K562 (cell line): ENCODE data around the gene KCNA2. TPM values are rescaled to one million over a fixed set of nuclear protein-coding genes. Genes with fewer than 3 reads are reported as not detected.

Experiments used
- ATAC-seq: fragments of 200-7000 bp; cut with Tn5 transposase; 3 replicates; pipeline ENCODE4 v1.9.1; 2020; ENCODE audit warnings: moderate library complexity
- BruUV-seq: library from RNA; stranded (reverse); fragments of 400-500 nt; replicated peaks from 2 replicates; lab custom pipeline; 2021; lab: Mats Ljungman, UMichigan
- CTCF ChIA-PET: fragments of 300-600 bp; formaldehyde crosslinking; extraction: SDS; loops from one replicate; lab custom pipeline; 2021; ENCODE audit warnings: low intra/inter-chr PET ratio; lab: Yijun Ruan, JAX
- POLR2A ChIA-PET: fragments of 300-600, 350-650 bp; sonication (Branson Sonifier 250); formaldehyde crosslinking; extraction: SDS; loops from one replicate; lab custom pipeline; 2021; ENCODE audit warnings: antibody characterized with exemption, inconsistent platforms; lab: Yijun Ruan, JAX
- DNase-seq, 4 experiments: peaks; one replicate each; pipeline versions ENCODE4 v3.0.0 to v3.0.0-alpha.2; 2011 to 2018; ENCODE audit warnings: low spot score in 3 of 4, mixed read lengths in 3 of 4; ENCODE audit errors: extremely low read depth in 1 of 4
- FAIRE-seq: peaks from 2 replicates; lab custom pipeline; 2011; peaks lifted over from hg19 to GRCh38; lab: Jason Lieb, UNC
- H2AFZ ChIP-seq: 2 replicates; pipeline ENCODE4 v1.6.0; 2011; ENCODE audit warnings: low read depth, low read length, control low read depth, inconsistent platforms
- H3K27ac ChIP-seq: fragments of 200-600 bp; 3 replicates; pipeline ENCODE4 v1.8.0; 2011; ENCODE audit warnings: low read depth, mild to moderate bottlenecking, control low read depth, inconsistent platforms, low read length, moderate library complexity, mixed read lengths; ENCODE audit errors: extremely low read depth
- H3K27me3 ChIP-seq, 2 experiments: fragments of 300-600 bp in 1 of 2; 2 replicates in 1 of 2; 3 replicates in 1 of 2; pipeline versions ENCODE4 v1.6.0 to v1.8.0; 2011; ENCODE audit warnings: inconsistent platforms in 2 of 2, low read length in 2 of 2, mild to moderate bottlenecking in 1 of 2, mixed read lengths in 1 of 2, moderate library complexity in 1 of 2; ENCODE audit not compliant: control insufficient read depth in 2 of 2, insufficient read depth in 2 of 2
- H3K36me3 ChIP-seq: fragments of 300-600 bp; 3 replicates; pipeline ENCODE4 v1.8.0; 2011; ENCODE audit warnings: mild to moderate bottlenecking, low read length, inconsistent platforms; ENCODE audit not compliant: control insufficient read depth, insufficient read depth
- H3K4me1 ChIP-seq, 2 experiments: fragments of 200-600 bp in 1 of 2; replicated peaks in 1 of 2; 2 replicates in 1 of 2; 3 replicates in 1 of 2; pipeline versions ENCODE4 v1.5.1 to v1.8.0; 2011; ENCODE audit warnings: inconsistent platforms in 2 of 2, low read length in 2 of 2, mild to moderate bottlenecking in 1 of 2, mixed read lengths in 1 of 2, moderate library complexity in 1 of 2; ENCODE audit not compliant: control insufficient read depth in 2 of 2, insufficient read depth in 2 of 2
- H3K4me2 ChIP-seq: 2 replicates; pipeline ENCODE4 v1.6.1; 2011; ENCODE audit warnings: low read length, control low read depth, inconsistent platforms, mixed read lengths; ENCODE audit not compliant: insufficient read depth
- H3K4me3 ChIP-seq: fragments of 200-600 bp; sonication (generic), shearing (Covaris generic); 2 replicates; pipeline ENCODE4 v1.5.1; 2016; ENCODE audit warnings: control low read depth, inconsistent platforms
- H3K79me2 ChIP-seq: fragments of 200-600 bp; 3 replicates; pipeline ENCODE4 v1.8.0; 2011; ENCODE audit warnings: low read length, inconsistent platforms; ENCODE audit not compliant: control insufficient read depth, insufficient read depth
- H3K9ac ChIP-seq, 2 experiments: 2 replicates each; pipeline versions ENCODE4 v1.6.0 to v1.6.1; 2011; ENCODE audit warnings: low read depth in 2 of 2, low read length in 2 of 2, control low read depth in 1 of 2, inconsistent platforms in 1 of 2, mild to moderate bottlenecking in 1 of 2, mixed read lengths in 1 of 2; ENCODE audit not compliant: insufficient read depth in 1 of 2
- H3K9me1 ChIP-seq: one replicate; pipeline ENCODE4 v1.6.0; 2011; ENCODE audit warnings: inconsistent platforms, mild to moderate bottlenecking, low read length, moderate library complexity; ENCODE audit not compliant: control insufficient read depth, insufficient read depth
- H3K9me3 ChIP-seq: replicated peaks from 2 replicates; pipeline ENCODE4 v1.5.1; 2011; ENCODE audit warnings: low read depth, low read length, inconsistent platforms; ENCODE audit not compliant: control insufficient read depth, insufficient read depth
- H4K20me1 ChIP-seq: replicated peaks from 2 replicates; pipeline ENCODE4 v1.6.1; 2011; ENCODE audit warnings: low read length, inconsistent platforms, mixed read lengths; ENCODE audit not compliant: control insufficient read depth, insufficient read depth
- KAT2B ChIP-seq: IDR thresholded peaks from one replicate; pipeline ENCODE4 v1.6.1; 2012; ENCODE audit warnings: low read depth, mild to moderate bottlenecking, control low read depth, inconsistent platforms, low read length, moderate library complexity
- RFX1 ChIP-seq: fragments of 450-650 bp; IDR thresholded peaks from 2 replicates; pipeline ENCODE4 v1.6.1; 2016; ENCODE audit warnings: mild to moderate bottlenecking, moderate library complexity
- RUNX1 ChIP-seq: sonication (generic); IDR thresholded peaks from 2 replicates; pipeline ENCODE4 v1.6.1; 2016; ENCODE audit warnings: antibody characterized with exemption, low read depth
- SPI1 ChIP-seq: IDR thresholded peaks from 2 replicates; pipeline ENCODE4 v1.6.1; 2011; ENCODE audit warnings: low read depth, low read length, control low read depth, borderline replicate concordance
- SRSF7 ChIP-seq: fragments of 200-400 bp; formaldehyde crosslinking; optimal IDR thresholded peaks from 2 replicates; pipeline ENCODE3; 2017; ENCODE audit warnings: mild to moderate bottlenecking, low read depth, low read length
- THRAP3 ChIP-seq: fragments of 450-650 bp; IDR thresholded peaks from 2 replicates; pipeline ENCODE4 v1.6.1; 2016; ENCODE audit warnings: mild to moderate bottlenecking, inconsistent platforms, borderline replicate concordance
- WHSC1 ChIP-seq: IDR thresholded peaks from one replicate; pipeline ENCODE4 v1.6.1; 2012; ENCODE audit warnings: low read length, control low read depth, inconsistent platforms
- ZNF239 ChIP-seq: fragments of 250-450 bp; sonication (Bioruptor Pico); IDR thresholded peaks from 2 replicates; pipeline ENCODE4 v1.4.0; 2020; ENCODE audit warnings: mild to moderate bottlenecking
- WGBS: fragments of 100-300 bp; shearing (Covaris generic); methylation state at CpG from one replicate; pipeline ENCODE4 v1.1.6; 2016; ENCODE audit warnings: low coverage, mixed read lengths; ENCODE audit not compliant: insufficient coverage; ENCODE audit errors: missing lambda C conversion rate; 5-methylcytosine and 5-hydroxymethylcytosine counted together
- in situ Hi-C: fragments of 300-500 bp; cut with MboI; formaldehyde crosslinking; loops from 4 replicates; pipeline ENCODE4 v1.15.0; 2018; ENCODE audit warnings: inconsistent platforms, mixed read lengths
- intact Hi-C: fragments of 100-400 bp; cut with micrococcal nuclease; formaldehyde crosslinking; loops from 2 replicates; pipeline ENCODE4 v1.14.2; 2022
- polyA plus RNA-seq, 8 experiments: library from polyadenylated mRNA; depleted of rRNA in 4 of 8; stranded (reverse) in 5 of 8; unstranded in 3 of 8; fragments of >200 nt; fragmentation: Nextera tagmentation in 2 of 8; fragmentation: Illumina TruSeq in 1 of 8; extraction: Ambion mirVana in 2 of 8; extraction: Trizol in 1 of 8; gene quantifications; 2 replicates each; pipeline versions ENCODE4 v1.2.1 to v1.2.3, GENCODE V29; 2011 to 2014; ENCODE audit warnings: inconsistent platforms in 1 of 8, missing spikeins in 1 of 8
- total RNA-seq, 7 experiments: library from RNA; depleted of rRNA in 6 of 7; stranded (reverse); fragments of >200 nt in 6 of 7; fragmentation: Illumina TruSeq in 2 of 7; extraction: Trizol in 2 of 7; gene quantifications; 2 replicates each; pipeline versions ENCODE4 v1.2.1 to v1.2.3, GENCODE V29; 2011 to 2021; ENCODE audit warnings: low replicate concordance in 1 of 7
- TF ChIP-seq, protein P1 (sequence below), 2 experiments: fragments of 450-650 bp; formaldehyde crosslinking in 1 of 2; IDR thresholded peaks; 2 replicates each; pipeline versions ENCODE4 v1.4.0 to v1.6.1; 2014 to 2020; ENCODE audit warnings: mild to moderate bottlenecking in 2 of 2, borderline replicate concordance in 1 of 2, low read depth in 1 of 2
- TF ChIP-seq, protein P2 (sequence below): IDR thresholded peaks from 3 replicates; pipeline ENCODE4 v1.6.1; 2011; ENCODE audit warnings: borderline replicate concordance, mild to moderate bottlenecking; ENCODE audit not compliant: insufficient read length, insufficient read depth
- TF ChIP-seq, protein P3 (sequence below), 3 experiments: IDR thresholded peaks in 2 of 3; conservative IDR thresholded peaks in 1 of 3; 2 replicates each; pipeline ENCODE4 v1.5.1; 2011 to 2012; ENCODE audit warnings: low read length in 3 of 3, mild to moderate bottlenecking in 3 of 3, control low read depth in 2 of 3, improper control_type of control experiment in 1 of 3, inconsistent platforms in 1 of 3, low read depth in 1 of 3, mixed read lengths in 1 of 3, moderate library complexity in 1 of 3; ENCODE audit not compliant: insufficient read depth in 2 of 3

Gene KCNA2
- total and polyA plus RNA-seq, 9 of the 15 experiments (the other 6 are each of a cell fraction or from before 2014, with no cell fraction given), result not detected

DNA sequence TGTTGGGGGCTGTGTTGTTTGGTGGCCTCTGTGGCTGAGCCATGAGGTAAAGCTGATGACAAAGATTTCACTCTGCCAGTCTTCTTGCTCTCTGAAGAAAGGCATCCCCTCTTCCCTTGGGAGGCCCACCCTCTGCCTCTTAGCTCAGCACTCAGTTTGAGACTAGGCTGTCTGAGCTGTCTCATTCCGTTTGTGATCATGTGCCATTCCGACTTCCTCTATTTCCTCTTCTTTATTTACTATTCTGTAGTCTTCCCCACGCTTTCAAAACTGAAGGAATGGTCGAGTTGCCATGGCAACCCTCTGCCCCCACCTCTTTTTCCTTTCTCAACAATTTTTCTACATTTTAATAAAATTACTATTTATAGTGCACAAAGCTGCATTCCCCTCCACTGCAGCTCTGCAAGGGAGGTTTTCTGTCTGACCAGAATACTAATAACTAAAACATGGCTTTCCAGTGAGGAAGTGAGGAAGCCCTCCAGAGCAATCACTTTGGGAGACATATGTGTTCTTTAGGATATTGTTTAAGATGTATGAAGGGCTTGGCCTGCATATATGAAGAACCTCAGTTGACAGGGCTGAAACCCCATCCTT lies 37.8 kb upstream of the KCNA2 start:
- ATAC-seq (no peak), DNase-seq (no peak), FAIRE-seq (no peak)
- no TSS peak for BruUV-seq
- ChIA-PET POLR2A (interaction anchor here (1.2 kb wide), 1 partner anchor 14 kb away, joined by 3 read pairs; no protein-coding TSS in a partner anchor), CTCF (no interaction called here)
- Histone ChIP-seq H3K9ac (no peak overlapping the region), H4K20me1 (no peaks in the 10 kb centered on the region), H3K4me1 (no peaks in the 10 kb centered on the region), H3K4me2 (no peak overlapping the region), H3K27ac (no peak overlapping the region), H3K9me3 (no peaks in the 10 kb centered on the region), H2AFZ (no peak overlapping the region), H3K79me2 (no peaks in the 10 kb centered on the region), H3K4me3 (no peak overlapping the region), H3K9me1 (no peaks in the 10 kb centered on the region), H3K36me3 (no peaks in the 10 kb centered on the region), H3K27me3 (peaks cover 3 to 5% of the 10 kb centered on the region in 2 experiments; a peak in 4 of 5 replicates)
- WGBS, result 0% methylated on average over 4 of the region's 4 CpGs
- in situ Hi-C loops, result no loop called here
- intact Hi-C loops, result no loop called here
- TF ChIP-seq WHSC1 (no peak), RUNX1 (no peak), ZNF239 (CRISPR knock-in tag) (no peak), THRAP3 (no peak), RFX1 (peak; percentile 81), SRSF7 (no peak), KAT2B (no peak), SPI1 (peak; percentile 56; the same call in 1 of the 2 replicates)
- TF ChIP-seq, protein P1, sequence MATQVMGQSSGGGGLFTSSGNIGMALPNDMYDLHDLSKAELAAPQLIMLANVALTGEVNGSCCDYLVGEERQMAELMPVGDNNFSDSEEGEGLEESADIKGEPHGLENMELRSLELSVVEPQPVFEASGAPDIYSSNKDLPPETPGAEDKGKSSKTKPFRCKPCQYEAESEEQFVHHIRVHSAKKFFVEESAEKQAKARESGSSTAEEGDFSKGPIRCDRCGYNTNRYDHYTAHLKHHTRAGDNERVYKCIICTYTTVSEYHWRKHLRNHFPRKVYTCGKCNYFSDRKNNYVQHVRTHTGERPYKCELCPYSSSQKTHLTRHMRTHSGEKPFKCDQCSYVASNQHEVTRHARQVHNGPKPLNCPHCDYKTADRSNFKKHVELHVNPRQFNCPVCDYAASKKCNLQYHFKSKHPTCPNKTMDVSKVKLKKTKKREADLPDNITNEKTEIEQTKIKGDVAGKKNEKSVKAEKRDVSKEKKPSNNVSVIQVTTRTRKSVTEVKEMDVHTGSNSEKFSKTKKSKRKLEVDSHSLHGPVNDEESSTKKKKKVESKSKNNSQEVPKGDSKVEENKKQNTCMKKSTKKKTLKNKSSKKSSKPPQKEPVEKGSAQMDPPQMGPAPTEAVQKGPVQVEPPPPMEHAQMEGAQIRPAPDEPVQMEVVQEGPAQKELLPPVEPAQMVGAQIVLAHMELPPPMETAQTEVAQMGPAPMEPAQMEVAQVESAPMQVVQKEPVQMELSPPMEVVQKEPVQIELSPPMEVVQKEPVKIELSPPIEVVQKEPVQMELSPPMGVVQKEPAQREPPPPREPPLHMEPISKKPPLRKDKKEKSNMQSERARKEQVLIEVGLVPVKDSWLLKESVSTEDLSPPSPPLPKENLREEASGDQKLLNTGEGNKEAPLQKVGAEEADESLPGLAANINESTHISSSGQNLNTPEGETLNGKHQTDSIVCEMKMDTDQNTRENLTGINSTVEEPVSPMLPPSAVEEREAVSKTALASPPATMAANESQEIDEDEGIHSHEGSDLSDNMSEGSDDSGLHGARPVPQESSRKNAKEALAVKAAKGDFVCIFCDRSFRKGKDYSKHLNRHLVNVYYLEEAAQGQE (IDR thresholded peaks at IDR 0.05; ENCODE audit: borderline replicate concordance), result no peak
- TF ChIP-seq, protein P1 (CRISPR knock-in tag; IDR thresholded peaks at IDR 0.05; ENCODE audit: low read depth), result no peak
- TF ChIP-seq, protein P2, sequence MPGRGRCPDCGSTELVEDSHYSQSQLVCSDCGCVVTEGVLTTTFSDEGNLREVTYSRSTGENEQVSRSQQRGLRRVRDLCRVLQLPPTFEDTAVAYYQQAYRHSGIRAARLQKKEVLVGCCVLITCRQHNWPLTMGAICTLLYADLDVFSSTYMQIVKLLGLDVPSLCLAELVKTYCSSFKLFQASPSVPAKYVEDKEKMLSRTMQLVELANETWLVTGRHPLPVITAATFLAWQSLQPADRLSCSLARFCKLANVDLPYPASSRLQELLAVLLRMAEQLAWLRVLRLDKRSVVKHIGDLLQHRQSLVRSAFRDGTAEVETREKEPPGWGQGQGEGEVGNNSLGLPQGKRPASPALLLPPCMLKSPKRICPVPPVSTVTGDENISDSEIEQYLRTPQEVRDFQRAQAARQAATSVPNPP, result no peak
- TF ChIP-seq, protein P3, sequence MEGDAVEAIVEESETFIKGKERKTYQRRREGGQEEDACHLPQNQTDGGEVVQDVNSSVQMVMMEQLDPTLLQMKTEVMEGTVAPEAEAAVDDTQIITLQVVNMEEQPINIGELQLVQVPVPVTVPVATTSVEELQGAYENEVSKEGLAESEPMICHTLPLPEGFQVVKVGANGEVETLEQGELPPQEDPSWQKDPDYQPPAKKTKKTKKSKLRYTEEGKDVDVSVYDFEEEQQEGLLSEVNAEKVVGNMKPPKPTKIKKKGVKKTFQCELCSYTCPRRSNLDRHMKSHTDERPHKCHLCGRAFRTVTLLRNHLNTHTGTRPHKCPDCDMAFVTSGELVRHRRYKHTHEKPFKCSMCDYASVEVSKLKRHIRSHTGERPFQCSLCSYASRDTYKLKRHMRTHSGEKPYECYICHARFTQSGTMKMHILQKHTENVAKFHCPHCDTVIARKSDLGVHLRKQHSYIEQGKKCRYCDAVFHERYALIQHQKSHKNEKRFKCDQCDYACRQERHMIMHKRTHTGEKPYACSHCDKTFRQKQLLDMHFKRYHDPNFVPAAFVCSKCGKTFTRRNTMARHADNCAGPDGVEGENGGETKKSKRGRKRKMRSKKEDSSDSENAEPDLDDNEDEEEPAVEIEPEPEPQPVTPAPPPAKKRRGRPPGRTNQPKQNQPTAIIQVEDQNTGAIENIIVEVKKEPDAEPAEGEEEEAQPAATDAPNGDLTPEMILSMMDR (IDR thresholded peaks at IDR 0.05 in 2 of 3, conservative IDR thresholded peaks at IDR 0.05 in 1 of 3; ENCODE audit: insufficient read depth in 2 of 3, low read depth in 1 of 3, low read length in 3 of 3), result no peak
